ENCODE measurements around the gene ZFP69.
A peak's percentile ranks its signal among the peaks of the same experiment; 100 is the strongest.

Gene ZFP69

DNA sequence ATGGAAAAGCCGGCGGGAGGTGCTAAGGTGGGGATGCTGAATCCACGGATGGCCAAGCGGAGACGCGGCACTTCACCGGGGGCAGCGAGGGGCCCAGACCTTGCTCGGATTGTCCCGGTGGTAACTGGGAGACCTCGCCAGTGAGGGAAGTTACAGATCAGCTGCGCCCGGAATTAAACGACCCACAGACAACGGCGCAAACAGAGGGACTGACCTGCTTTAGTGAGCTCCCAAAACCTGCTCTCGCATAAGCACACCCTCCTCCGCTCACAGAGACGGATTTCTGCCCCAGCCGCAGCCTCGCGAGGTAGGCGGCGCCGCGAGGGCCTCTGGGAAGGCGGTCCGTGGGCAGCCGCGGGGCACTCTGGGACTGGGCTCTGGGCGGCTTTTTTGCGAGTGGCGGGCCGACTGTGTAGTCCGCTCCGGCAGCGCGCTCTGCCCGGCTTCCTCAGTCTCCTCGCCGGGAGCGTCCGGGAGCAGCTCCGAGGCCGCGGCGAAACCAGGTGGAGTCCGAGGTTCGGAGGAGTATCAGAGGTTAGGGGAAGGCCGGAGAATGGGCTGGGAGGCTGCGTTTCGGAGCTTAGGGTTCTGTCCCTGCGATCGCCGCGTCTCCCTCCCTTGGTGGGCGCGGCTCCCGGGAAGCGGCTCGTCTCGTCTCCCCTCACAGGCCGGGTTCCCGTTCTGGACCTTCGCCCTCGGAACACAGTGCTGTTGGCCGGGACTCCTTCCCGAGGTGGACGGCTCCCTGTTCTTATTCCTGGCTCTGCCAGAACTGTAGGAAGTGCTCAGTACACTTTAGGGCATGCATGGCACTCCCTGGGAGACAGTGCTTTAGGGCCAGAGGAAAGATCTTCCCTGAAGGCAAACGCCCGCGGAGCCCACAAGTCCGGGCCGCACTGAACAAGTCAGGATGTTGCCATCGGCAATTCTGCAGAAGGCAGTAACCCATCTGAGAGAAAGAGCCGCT lies 31.6 kb downstream of the ZFP69 start, which contains the start of gene EXO5:
Gene EXO5, plus strand, starts transcription at position 393 of the 967 bp plus-strand sequence. CDS start 5,778 bp downstream, outside the sequence.
- peak; percentile 68 to 71 for DNase-seq (ENCODE audit: low read depth in 2 of 2, low spot score in 1 of 2)

DNA sequence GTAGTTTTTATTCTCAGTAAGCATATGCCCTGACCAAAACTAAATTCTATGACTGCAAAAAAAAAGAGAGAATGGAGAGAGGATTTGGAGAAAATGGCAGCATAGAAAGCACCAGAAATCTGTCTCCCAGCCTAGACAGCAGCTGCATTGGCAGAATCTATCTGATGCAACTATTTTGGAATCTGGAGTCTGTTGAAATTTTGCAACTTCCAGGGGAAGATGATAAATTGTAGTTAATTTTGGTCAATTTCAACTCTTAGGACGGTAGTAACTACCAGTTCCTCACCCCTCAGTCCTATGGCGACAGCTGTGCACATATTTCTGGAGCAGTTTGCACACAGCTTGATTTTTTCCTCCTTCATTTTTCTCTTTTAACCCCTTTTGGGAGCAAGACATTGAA lies 42.4 kb downstream of the ZFP69 start:
- DNase-seq (ENCODE audit: low read depth in 2 of 2, low spot score in 1 of 2): no peak

DNA sequence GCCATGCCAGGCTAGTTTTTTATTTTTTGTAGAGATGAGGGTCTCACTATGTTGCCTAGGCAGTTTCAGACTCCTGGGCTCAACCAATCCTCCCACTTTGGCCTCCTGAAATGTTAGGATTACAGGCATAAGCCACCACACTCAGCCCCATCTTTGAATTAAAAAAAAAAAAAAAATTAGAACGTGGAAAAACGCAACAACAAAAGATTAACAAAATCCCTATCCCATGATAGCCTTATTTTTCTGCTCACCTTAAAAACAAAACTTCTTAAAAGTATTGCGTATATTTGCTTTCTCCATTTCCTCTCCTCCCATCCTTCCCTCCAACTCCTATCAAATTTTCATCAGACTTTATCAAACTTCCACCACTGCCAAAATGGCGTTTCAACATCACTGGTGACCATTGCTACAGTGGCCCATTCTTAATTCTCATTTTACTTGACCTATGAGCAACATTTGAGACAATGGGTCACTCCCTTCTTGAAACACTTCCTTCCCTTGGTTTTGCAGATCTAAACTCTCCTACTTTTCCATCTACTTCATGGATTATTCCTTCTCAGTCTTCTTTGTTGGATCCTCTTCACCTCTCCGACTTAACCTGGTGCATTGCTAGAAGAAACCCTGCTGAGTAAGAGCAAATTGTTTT lies 53.8 kb downstream of the ZFP69 start:
- no peak for DNase-seq (ENCODE audit: low read depth in 2 of 2, low spot score in 1 of 2)

DNA sequence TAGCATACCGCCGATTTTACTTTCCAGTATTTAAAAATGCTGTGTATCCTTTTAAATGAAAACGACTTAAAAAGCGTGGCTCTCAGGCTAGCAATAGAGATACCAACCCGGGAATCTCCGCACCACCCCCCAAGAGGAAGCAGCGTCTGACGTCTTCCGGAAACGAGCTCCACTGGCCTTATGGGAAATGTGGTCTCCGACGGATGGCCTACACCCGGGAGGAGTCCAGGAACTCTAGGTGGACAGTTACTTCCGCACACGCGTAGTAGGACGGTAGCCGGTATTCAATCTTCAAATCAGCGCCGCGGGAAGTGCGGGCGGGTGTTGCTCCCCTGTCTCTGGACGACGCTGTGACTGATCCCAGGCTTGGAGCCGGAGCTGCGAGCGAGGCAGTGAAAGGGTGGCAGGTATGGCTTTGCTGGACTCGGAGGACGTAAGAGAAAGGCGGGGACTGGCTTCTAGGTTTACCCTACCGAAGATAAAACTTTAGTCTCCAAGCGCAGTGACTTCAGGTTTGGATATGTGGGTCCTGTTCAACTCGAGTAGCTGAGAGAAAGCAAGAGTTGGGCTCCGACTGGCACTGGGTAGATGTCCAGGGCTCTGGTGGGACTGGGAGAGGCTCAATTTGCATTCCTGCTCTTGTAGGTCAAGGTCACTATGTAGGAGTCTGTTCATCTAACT lies 54.4 kb downstream of the ZFP69 start, which contains the start of gene ZNF684:
Gene ZNF684, plus strand, starts transcription at position 257 of the 681 bp plus-strand sequence. CDS start 1,530 bp downstream, outside the sequence.
- DNase-seq (ENCODE audit: low read depth in 2 of 2, low spot score in 1 of 2): peak; percentile 66 to 79

DNA sequence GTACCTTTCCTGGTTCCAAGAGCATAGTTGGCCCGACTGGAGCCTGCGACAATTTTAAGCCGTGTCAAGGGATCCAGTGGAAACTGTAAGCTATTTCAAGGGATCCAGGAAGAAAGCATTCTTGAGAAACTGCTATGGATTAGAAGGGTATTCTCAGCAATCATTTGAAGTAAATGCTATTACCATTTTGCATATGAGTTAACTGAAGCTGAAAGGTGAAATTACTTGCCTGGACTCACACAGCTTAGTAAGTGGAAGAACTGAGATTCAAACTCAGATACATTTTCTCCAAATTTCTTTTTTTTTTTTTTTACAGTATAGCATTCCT lies 54.9 kb downstream of the ZFP69 start:
- no peak for DNase-seq (ENCODE audit: low read depth in 2 of 2, low spot score in 1 of 2)

DNA sequence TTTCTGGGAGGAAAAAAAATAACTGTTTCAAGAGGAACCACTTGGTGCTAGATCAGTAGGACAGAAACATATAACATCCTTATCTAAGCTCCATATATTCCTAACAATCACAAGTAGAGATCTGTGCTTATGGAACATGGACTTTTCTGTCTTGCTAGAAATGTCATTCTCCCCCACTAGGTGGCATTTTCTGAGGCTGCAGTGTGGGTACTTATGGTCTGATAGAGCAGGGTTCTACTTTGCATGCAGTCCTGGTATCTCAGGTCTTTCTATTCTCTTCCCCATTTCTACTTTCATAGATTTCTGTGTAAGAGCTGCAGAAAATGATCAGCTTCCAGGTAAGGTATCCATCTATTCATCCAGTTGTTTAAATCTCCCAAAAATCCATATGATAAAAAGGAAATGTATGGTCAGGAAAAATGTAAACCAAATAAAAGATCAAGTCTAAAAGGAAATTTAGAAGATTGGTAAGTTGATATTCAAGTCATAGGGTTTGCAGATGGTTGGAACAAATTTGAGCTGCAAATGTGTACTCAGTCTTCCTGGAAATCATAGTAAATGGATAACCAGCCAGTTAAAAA lies 55.8 kb downstream of the ZFP69 start:
- no peak for DNase-seq (ENCODE audit: low read depth in 2 of 2, low spot score in 1 of 2)

DNA sequence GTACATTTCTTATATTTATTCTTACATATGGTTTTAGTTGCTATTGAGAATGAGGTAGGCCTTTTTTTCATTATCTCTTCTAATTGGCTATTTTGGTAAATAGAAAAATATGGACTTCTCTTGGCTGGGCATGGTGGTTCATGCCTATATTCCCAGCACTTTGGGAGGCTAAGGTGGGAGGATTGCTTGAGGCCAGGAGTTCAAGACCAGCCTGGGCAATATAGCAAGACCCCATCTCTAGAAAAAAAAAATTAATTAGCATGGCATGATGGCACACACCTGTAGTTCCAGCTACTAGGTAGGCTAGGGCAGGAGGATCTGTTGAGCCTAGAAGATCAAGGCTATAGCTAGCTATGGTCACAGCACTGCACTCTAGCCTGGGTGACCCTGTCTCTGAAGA lies 57.5 kb downstream of the ZFP69 start:
- DNase-seq (ENCODE audit: low read depth in 2 of 2, low spot score in 1 of 2): no peak

DNA sequence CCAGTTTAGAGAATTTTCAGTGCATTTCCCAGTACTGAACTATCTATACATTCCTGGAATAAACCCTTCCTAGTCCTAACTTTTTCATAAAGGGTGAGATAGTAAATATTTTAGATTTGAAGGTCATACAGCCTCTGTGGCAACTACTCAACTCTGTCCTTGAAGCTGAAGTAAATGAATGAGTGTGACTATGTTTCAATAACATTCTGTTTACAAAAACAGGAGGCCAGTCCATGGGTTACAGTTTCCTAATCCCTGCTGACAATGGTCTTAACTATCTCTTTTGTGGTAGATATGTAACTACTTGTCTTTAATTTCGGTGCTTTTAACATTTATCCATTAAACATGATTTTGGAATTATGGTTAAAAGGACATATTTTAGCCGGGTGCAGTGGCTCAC lies 58.6 kb downstream of the ZFP69 start:
- DNase-seq (ENCODE audit: low read depth in 2 of 2, low spot score in 1 of 2): no peak

DNA sequence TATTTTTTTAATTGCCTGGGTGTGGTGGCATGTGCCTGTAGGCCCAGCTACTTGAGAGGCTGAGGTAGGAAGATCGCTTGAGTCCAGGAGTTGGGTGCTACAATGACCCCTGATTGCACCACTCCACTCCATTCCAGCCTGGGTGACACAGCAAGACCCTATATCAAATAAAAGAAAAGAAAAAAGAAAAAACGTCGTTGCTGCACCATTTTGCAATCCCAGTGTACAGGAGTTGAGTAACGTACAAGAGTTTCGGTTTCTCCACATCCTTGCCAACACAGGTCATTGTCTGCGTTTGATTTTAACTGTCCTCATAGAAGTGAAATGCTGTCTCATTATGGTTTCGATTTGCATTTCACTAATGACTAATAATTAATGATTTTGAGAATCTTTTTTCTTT lies 62.2 kb downstream of the ZFP69 start:
- DNase-seq (ENCODE audit: low read depth in 2 of 2, low spot score in 1 of 2): no peak
